SK-N-SH (cell line): ENCODE measurements around the gene CCDC178. TPM values are rescaled to one million over a fixed set of nuclear protein-coding genes. Genes with fewer than 3 reads are reported as not detected.

Source experiments
- CTCF ChIA-PET: fragments of 300-600, 350-600 bp; formaldehyde crosslinking; extraction: SDS; loops from one replicate; lab custom pipeline; 2021; lab: Yijun Ruan, JAX
- POLR2A ChIA-PET: fragments of 350-600 bp; sonication (Branson Sonifier 250); formaldehyde crosslinking; extraction: SDS; loops from one replicate; lab custom pipeline; 2020; ENCODE audit warnings: antibody characterized with exemption, inconsistent platforms; lab: Yijun Ruan, JAX
- DNase-seq: peaks from one replicate; pipeline ENCODE4 v3.0.0; 2012
- H2AFZ ChIP-seq: fragments of 200-600 bp; sonication (generic); 2 replicates; pipeline ENCODE4 v1.8.1; 2016; ENCODE audit warnings: antibody characterized with exemption, mild to moderate bottlenecking, low read depth
- H3F3A ChIP-seq: fragments of 200-600 bp; sonication (generic); replicated peaks from 2 replicates; pipeline ENCODE3; 2016; ENCODE audit warnings: antibody characterized with exemption, mild to moderate bottlenecking; ENCODE audit not compliant: insufficient read depth
- H3K27ac ChIP-seq, 2 experiments: fragments of 200-500 bp in 1 of 2; fragments of 200-600 bp in 1 of 2; sonication (Bioruptor generic) in 1 of 2; sonication (generic), shearing (Covaris generic) in 1 of 2; 2 replicates each; pipeline versions ENCODE4 v1.5.1 to v1.6.1; 2014 to 2016; ENCODE audit warnings: low read depth in 2 of 2, inconsistent platforms in 1 of 2, low read length in 1 of 2, mild to moderate bottlenecking in 1 of 2, mixed read lengths in 1 of 2
- H3K27me3 ChIP-seq: fragments of 200-600 bp; sonication (generic), shearing (Covaris generic); 2 replicates; pipeline ENCODE4 v1.6.1; 2016; ENCODE audit warnings: mixed run types; ENCODE audit not compliant: insufficient read depth
- H3K36me3 ChIP-seq, 2 experiments: fragments of 200-500 bp in 1 of 2; fragments of 200-600 bp in 1 of 2; sonication (Bioruptor generic) in 1 of 2; sonication (generic) in 1 of 2; replicated peaks in 1 of 2; 2 replicates each; pipeline versions ENCODE3 to v1.5.1; 2014 to 2016; ENCODE audit warnings: low read length in 1 of 2, mild to moderate bottlenecking in 1 of 2; ENCODE audit not compliant: insufficient read depth in 2 of 2, control insufficient read depth in 1 of 2
- H3K4me1 ChIP-seq, 2 experiments: fragments of 200-500 bp in 1 of 2; fragments of 200-600 bp in 1 of 2; sonication (Bioruptor generic) in 1 of 2; sonication (generic), shearing (Covaris generic) in 1 of 2; 2 replicates each; pipeline versions ENCODE4 v1.5.1 to v1.6.1; 2014 to 2016; ENCODE audit warnings: low read depth in 1 of 2, low read length in 1 of 2, mixed run types in 1 of 2; ENCODE audit not compliant: insufficient read depth in 2 of 2, control insufficient read depth in 1 of 2
- H3K4me2 ChIP-seq: fragments of 200-600 bp; sonication (generic), shearing (Covaris generic); 2 replicates; pipeline ENCODE4 v1.6.1; 2017; ENCODE audit warnings: mixed run types
- H3K4me3 ChIP-seq, 2 experiments: fragments of 200-500 bp in 1 of 2; fragments of 200-600 bp in 1 of 2; sonication (Bioruptor generic) in 1 of 2; sonication (generic), shearing (Covaris generic) in 1 of 2; 2 replicates each; pipeline versions ENCODE4 v1.5.1 to v1.8.1; 2014 to 2016; ENCODE audit warnings: low read depth in 2 of 2, inconsistent platforms in 1 of 2, low read length in 1 of 2, mild to moderate bottlenecking in 1 of 2, mixed read lengths in 1 of 2, moderate library complexity in 1 of 2
- H3K79me2 ChIP-seq: fragments of 200-600 bp; sonication (generic); 2 replicates; pipeline ENCODE4 v1.8.1; 2017; ENCODE audit warnings: mild to moderate bottlenecking; ENCODE audit not compliant: insufficient read depth
- H3K9ac ChIP-seq: fragments of 200-600 bp; sonication (generic); 2 replicates; pipeline ENCODE4 v1.6.1; 2017; ENCODE audit warnings: mixed run types
- H3K9me2 ChIP-seq: fragments of 200-600 bp; sonication (generic); 2 replicates; pipeline ENCODE4 v1.6.1; 2017; ENCODE audit warnings: mixed run types
- H3K9me3 ChIP-seq: fragments of 200-600 bp; sonication (generic); 2 replicates; pipeline ENCODE4 v1.6.1; 2017; ENCODE audit warnings: mixed run types, mild to moderate bottlenecking, moderate library complexity
- H4K20me1 ChIP-seq: fragments of 200-600 bp; sonication (generic); 2 replicates; pipeline ENCODE4 v1.6.1; 2017; ENCODE audit warnings: mild to moderate bottlenecking, mixed run types; ENCODE audit not compliant: insufficient read depth
- CHD2 ChIP-seq: fragments of 150-350 bp; IDR thresholded peaks from 2 replicates; pipeline ENCODE4 v1.6.1; 2018; ENCODE audit warnings: low read length; ENCODE audit not compliant: partially characterized antibody
- FOSL2 ChIP-seq: IDR thresholded peaks from 2 replicates; pipeline ENCODE4 v1.4.0; 2012; ENCODE audit warnings: low read depth, mild to moderate bottlenecking, moderate library complexity, borderline replicate concordance
- GABPA ChIP-seq: IDR thresholded peaks from 2 replicates; pipeline ENCODE4 v1.4.0; 2012; ENCODE audit warnings: low read depth, mild to moderate bottlenecking
- JUND ChIP-seq: IDR thresholded peaks from 2 replicates; pipeline ENCODE4 v1.4.0; 2012
- MEF2A ChIP-seq: IDR thresholded peaks from 2 replicates; pipeline ENCODE4 v1.4.0; 2012; ENCODE audit warnings: low read depth, borderline replicate concordance
- MXI1 ChIP-seq: IDR thresholded peaks from 2 replicates; pipeline ENCODE4 v1.6.1; 2012; ENCODE audit warnings: mild to moderate bottlenecking, low read depth, low read length, improper control_type of control experiment
- NRF1 ChIP-seq: IDR thresholded peaks from 2 replicates; pipeline ENCODE4 v1.6.1; 2012; ENCODE audit warnings: low read depth, mild to moderate bottlenecking, low read length
- RAD21 ChIP-seq: IDR thresholded peaks from 2 replicates; pipeline ENCODE4 v1.6.1; 2012; ENCODE audit warnings: mild to moderate bottlenecking, low read length
- RCOR1 ChIP-seq: fragments of 150-350 bp; IDR thresholded peaks from 2 replicates; pipeline ENCODE4 v1.6.1; 2017; ENCODE audit warnings: antibody characterized with exemption, low read length
- RXRA ChIP-seq: IDR thresholded peaks from 2 replicates; pipeline ENCODE4 v1.4.0; 2012; ENCODE audit warnings: low read depth, mild to moderate bottlenecking, borderline replicate concordance
- SMC3 ChIP-seq: IDR thresholded peaks from 2 replicates; pipeline ENCODE4 v1.6.1; 2012; ENCODE audit warnings: low read depth, low read length, improper control_type of control experiment
- TEAD4 ChIP-seq: IDR thresholded peaks from 2 replicates; pipeline ENCODE4 v1.4.0; 2012; ENCODE audit warnings: mild to moderate bottlenecking, borderline replicate concordance; ENCODE audit not compliant: insufficient read depth
- USF1 ChIP-seq: IDR thresholded peaks from 2 replicates; pipeline ENCODE4 v1.4.0; 2012; ENCODE audit warnings: low read depth, borderline replicate concordance
- WGBS: methylation state at CpG from one replicate; pipeline ENCODE4 v1.1.6; 2017; ENCODE audit warnings: low lambda C conversion rate; 5-methylcytosine and 5-hydroxymethylcytosine counted together
- polyA plus RNA-seq, 3 experiments: library from polyadenylated mRNA; depleted of rRNA; stranded (reverse); fragments of >200 nt; gene quantifications; 2 replicates each; pipeline ENCODE4 v1.2.3, GENCODE V29; 2012
- TF ChIP-seq, protein P1 (sequence below): fragments of 150-350 bp; IDR thresholded peaks from 2 replicates; pipeline ENCODE4 v1.6.1; 2016; ENCODE audit warnings: mild to moderate bottlenecking, low read depth, low read length
- TF ChIP-seq, protein P2 (sequence below): fragments of 150-350 bp; IDR thresholded peaks from 2 replicates; pipeline ENCODE4 v1.6.1; 2017; ENCODE audit warnings: antibody characterized with exemption, low read length, low read depth, borderline replicate concordance

The CCDC178 gene
- polyA plus RNA-seq, 1 of the 3 experiments (the other 2 are of a cell fraction): not detected

GRCh38 chr18:33128581-33128980 is 311.9 kb downstream of the CCDC178 start:
- H3K9me2 ChIP-seq: no peaks in the 10 kb centered on the region
- H3K27ac ChIP-seq: no peak overlapping the region

DNA sequence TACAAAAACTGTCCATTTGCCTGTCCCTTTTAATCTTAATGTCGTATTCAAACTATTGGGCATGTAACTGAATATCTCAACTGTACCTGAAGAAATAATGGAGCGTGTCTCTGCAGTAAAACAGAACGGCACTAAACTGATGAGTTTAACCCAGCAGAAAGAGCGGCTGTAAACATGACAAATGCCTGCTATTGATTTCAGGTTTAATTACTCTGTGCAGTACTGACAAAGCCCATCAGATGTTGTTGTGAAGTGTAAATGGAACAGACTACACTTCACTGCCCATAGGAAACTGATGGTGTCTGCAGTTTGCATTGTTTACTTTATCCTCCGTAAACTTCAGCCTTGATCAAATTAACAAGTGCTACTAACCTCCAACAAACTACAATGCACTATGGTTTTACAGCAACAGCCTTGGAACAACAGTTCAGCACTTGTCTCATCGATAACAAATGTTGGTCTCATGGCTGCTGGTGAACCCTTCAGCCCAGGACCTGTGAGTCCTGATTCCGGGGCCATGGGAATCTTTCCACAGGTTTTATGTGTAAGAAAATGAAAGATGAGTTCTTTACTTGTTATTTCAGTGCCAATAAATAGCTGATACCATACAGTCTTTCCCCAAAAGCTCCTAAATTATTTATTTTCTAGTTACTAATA is 316.5 kb downstream of the CCDC178 start:
- H3K9ac ChIP-seq: no peak overlapping the region
- H3K79me2 ChIP-seq: no peaks in the 10 kb centered on the region
- 28% methylated on average over 7 of the region's 7 CpGs for WGBS
- no peak overlapping the region for H3K4me3 ChIP-seq
- no peaks in the 10 kb centered on the region for H3K9me3 ChIP-seq
- H3K27me3 ChIP-seq: no peaks in the 10 kb centered on the region
- no peaks in the 10 kb centered on the region for H4K20me1 ChIP-seq
- H2AFZ ChIP-seq: no peak overlapping the region
- CTCF ChIA-PET: no interaction called here
- H3K36me3 ChIP-seq: no peaks in the 10 kb centered on the region
- no peak overlapping the region for H3K27ac ChIP-seq
- no peak for TF ChIP-seq NRF1
- TF ChIP-seq SMC3: no peak
- TF ChIP-seq JUND: no peak
- TF ChIP-seq USF1: no peak
- no peak for TF ChIP-seq RAD21
- TF ChIP-seq RCOR1: no peak
- TF ChIP-seq TEAD4: no peak
- TF ChIP-seq, all 33 proteins: peak for 0
- H3K9me2 ChIP-seq: no peaks in the 10 kb centered on the region
- POLR2A ChIA-PET: no interaction called here
- H3F3A ChIP-seq: no peaks in the 10 kb centered on the region
- no peak for DNase-seq
- no peak overlapping the region for H3K4me2 ChIP-seq
- H3K4me1 ChIP-seq: no peaks in the 10 kb centered on the region

More at GRCh38 chr18:33128581-33128980, 311.9 kb downstream of the CCDC178 start:
- Histone ChIP-seq H3F3A (no peaks in the 10 kb centered on the region), H2AFZ (no peak overlapping the region), H3K27me3 (no peaks in the 10 kb centered on the region), H3K79me2 (no peaks in the 10 kb centered on the region), H3K36me3 (no peaks in the 10 kb centered on the region), H3K4me2 (no peak overlapping the region), H4K20me1 (no peaks in the 10 kb centered on the region), H3K9me3 (no peaks in the 10 kb centered on the region), H3K4me3 (no peak overlapping the region), H3K4me1 (no peaks in the 10 kb centered on the region), H3K9ac (no peak overlapping the region)
- DNase-seq: no peak
- ChIA-PET CTCF (interaction anchor here (1.0 to 1.5 kb wide), 2 partner anchors 43 to 82 kb away, joined by 3 read pairs; no protein-coding TSS in a partner anchor), POLR2A (no interaction called here)
- 31% methylated on average over 4 of the region's 4 CpGs for WGBS
- TF ChIP-seq RAD21 (no peak), USF1 (no peak), MEF2A (no peak), TEAD4 (no peak), FOSL2 (no peak), RXRA (no peak), CHD2 (no peak), GABPA (no peak), JUND (no peak), NRF1 (no peak), MXI1 (no peak), SMC3 (no peak)
- TF ChIP-seq, protein P1, sequence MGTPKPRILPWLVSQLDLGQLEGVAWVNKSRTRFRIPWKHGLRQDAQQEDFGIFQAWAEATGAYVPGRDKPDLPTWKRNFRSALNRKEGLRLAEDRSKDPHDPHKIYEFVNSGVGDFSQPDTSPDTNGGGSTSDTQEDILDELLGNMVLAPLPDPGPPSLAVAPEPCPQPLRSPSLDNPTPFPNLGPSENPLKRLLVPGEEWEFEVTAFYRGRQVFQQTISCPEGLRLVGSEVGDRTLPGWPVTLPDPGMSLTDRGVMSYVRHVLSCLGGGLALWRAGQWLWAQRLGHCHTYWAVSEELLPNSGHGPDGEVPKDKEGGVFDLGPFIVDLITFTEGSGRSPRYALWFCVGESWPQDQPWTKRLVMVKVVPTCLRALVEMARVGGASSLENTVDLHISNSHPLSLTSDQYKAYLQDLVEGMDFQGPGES: no peak
- TF ChIP-seq, protein P2, sequence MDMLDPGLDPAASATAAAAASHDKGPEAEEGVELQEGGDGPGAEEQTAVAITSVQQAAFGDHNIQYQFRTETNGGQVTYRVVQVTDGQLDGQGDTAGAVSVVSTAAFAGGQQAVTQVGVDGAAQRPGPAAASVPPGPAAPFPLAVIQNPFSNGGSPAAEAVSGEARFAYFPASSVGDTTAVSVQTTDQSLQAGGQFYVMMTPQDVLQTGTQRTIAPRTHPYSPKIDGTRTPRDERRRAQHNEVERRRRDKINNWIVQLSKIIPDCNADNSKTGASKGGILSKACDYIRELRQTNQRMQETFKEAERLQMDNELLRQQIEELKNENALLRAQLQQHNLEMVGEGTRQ: no peak
